ENCODE measurements around the gene LAMTOR1.

- TF ChIP-seq POLR2AphosphoS2 (conservative IDR thresholded peaks at IDR 0.05; ENCODE audit: low read length) (no peak), POLR2A (IDR thresholded peaks at IDR 0.05; ENCODE audit: low read length) (no peak), CTCF (IDR thresholded peaks at IDR 0.05) (no peak), RAD21 (conservative IDR thresholded peaks at IDR 0.05 in 1 of 2, IDR thresholded peaks at IDR 0.05 in 1 of 2) (no peak), EP300 (IDR thresholded peaks at IDR 0.05) (no peak), MAFK (IDR thresholded peaks at IDR 0.05; ENCODE audit: partially characterized antibody) (no peak), JUN (IDR thresholded peaks at IDR 0.05) (no peak), NFE2L2 (conservative IDR thresholded peaks at IDR 0.05; ENCODE audit: low read length) (no peak), TP53 (CRISPR knock-in tag; IDR thresholded peaks at IDR 0.05) (no peak), HOXB13 (CRISPR knock-in tag; IDR thresholded peaks at IDR 0.05; ENCODE audit: low read depth) (no peak), JUNB (IDR thresholded peaks at IDR 0.05) (no peak), REST (IDR thresholded peaks at IDR 0.05) (no peak)
Observed at GRCh38 chr11:72125956-72126355, 22.9 kb upstream of the LAMTOR1 start.
